Loucy (cell line): ENCODE results near the gene SPDYE2B.
"Not testable (repeated sequence)": the region's sequence is repeated elsewhere in the genome, so short reads cannot be mapped to it uniquely, and the experiment has no call there.

Source experiments
- EZH2phosphoT487 ChIP-seq: fragments of 200-600 bp; IDR thresholded peaks from 2 replicates; pipeline ENCODE4 v1.6.1; 2018; ENCODE audit warnings: antibody characterized with exemption, mild to moderate bottlenecking, moderate library complexity, borderline replicate concordance
- TF ChIP-seq, protein P1 (sequence below): fragments of 200-600 bp; sonication (generic); conservative IDR thresholded peaks from 2 replicates; pipeline ENCODE4 v1.5.1; 2014; ENCODE audit warnings: mild to moderate bottlenecking, antibody characterized with exemption, low read length

- TF ChIP-seq, protein P1, sequence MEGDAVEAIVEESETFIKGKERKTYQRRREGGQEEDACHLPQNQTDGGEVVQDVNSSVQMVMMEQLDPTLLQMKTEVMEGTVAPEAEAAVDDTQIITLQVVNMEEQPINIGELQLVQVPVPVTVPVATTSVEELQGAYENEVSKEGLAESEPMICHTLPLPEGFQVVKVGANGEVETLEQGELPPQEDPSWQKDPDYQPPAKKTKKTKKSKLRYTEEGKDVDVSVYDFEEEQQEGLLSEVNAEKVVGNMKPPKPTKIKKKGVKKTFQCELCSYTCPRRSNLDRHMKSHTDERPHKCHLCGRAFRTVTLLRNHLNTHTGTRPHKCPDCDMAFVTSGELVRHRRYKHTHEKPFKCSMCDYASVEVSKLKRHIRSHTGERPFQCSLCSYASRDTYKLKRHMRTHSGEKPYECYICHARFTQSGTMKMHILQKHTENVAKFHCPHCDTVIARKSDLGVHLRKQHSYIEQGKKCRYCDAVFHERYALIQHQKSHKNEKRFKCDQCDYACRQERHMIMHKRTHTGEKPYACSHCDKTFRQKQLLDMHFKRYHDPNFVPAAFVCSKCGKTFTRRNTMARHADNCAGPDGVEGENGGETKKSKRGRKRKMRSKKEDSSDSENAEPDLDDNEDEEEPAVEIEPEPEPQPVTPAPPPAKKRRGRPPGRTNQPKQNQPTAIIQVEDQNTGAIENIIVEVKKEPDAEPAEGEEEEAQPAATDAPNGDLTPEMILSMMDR, result not testable (repeated sequence)
- not testable (repeated sequence) for TF ChIP-seq EZH2phosphoT487
Measured at GRCh38 chr7:102649924-102650323, at the start of gene SPDYE2B.
